ENCODE data around the gene STIM2.
"Not testable (repeated sequence)": the region's sequence is repeated elsewhere in the genome, so short reads cannot be mapped to it uniquely, and the experiment has no call there.

Gene STIM2

DNA sequence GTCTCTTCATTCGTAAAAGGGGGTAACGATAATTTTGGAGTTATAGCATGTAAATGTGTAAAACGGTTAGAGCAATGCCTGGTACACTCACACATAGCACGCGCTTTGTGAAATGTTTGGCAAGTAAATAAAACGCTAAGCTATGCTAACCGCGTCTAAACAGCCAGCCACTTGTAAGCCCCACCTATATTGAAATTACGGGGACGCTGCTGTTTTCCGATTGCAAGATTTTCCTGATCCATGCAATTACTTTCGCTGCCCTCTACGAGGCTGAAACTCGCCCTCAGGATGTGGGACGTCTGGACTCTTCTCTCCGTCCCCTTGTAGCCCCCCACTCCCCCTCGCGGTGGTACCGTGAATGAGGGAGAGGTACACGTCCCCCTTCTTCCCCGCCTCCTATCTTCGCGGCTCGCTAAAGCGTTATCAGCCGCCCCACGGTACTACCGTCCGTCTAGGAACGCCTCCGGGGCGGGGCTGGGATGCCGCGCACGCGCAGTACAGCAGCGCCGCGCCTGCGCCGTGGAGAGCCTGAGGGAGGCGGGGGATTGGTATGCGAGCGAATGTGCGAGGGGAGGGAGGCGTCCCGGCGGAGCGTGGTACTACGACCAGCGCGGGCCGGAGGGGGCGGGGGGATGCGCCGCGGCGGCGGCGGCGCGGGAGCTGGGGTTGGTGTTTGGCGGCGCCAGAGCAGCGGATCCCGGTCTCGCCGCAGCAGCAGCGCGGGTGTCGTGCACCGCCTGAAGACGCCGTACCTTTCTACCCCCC is at the start of gene STIM2:
Gene STIM2 (plus strand): TSS at position 685 of the 765 bp plus-strand sequence.
- DNase-seq: peak; percentile 96

DNA sequence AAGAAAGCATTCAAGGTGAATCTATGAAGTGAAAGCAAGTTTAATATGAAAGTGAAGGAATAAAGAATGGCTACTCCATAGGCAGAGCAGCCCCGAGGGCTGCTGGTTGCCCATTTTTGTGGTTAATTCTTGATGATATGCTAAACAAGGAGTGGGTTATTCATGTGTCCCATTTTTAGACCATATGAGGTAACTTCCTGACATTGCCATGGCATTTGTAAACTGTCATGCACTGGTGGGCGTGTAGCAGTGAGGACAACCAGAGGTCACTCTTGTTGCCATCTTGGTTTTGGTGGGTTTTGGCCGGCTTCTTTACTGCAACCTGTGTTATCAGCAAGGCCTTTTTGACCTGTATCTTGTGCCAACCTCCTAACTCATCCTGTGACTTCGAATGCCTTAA is 49.1 kb upstream of the STIM2 start:
- DNase-seq: not testable (repeated sequence)

DNA sequence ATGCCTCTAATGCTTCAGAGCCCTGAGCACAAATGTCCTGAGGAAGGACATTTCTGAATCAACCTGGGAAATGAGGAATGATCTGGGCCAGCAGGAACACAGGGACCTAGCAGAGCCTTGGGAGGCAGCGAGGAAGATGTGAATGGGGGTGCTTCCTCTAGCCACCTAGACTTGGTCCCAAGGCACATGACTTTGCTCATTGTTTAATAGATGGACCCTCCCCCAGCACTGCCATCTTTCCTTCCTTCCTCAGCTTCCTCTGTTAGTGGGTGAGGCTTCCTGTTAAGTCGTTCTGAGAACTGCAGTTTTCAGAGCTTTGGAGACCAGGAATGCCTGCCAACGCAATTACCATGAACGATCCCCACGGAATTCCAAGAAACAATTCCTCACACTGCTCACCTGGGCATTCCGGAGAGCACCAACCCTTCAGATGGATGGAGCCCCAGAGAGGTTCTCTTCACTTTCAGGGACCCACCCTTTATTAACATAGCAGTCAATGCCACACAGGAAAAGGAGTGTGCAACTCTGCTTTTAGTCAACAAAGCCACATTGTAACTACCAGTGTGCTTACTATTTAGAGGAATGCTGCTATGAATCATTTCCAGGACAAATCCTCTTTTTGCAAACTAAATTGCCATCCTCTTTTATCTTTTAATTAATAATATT is 48.5 kb upstream of the STIM2 start:
- DNase-seq: no peak

DNA sequence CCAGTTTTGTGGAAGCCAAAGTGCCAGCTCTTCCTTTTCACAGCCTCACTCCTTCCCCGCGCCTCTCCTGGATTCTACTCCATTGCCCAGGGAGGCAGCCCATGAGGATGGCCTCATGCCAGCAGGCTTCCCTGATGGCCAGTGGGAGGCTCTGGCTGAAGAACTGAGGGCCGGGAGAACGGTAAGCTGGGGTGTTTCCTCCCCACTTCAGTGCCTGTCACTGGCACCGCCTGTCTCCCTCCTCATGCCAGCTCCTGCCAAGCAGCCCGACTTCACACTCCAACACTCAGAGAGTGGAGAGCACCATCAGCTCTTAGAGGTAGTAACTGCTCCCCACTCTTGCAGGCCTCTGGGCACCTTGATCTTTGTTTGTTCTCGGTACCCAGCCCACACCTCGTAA is 46.9 kb upstream of the STIM2 start:
- DNase-seq: no peak

DNA sequence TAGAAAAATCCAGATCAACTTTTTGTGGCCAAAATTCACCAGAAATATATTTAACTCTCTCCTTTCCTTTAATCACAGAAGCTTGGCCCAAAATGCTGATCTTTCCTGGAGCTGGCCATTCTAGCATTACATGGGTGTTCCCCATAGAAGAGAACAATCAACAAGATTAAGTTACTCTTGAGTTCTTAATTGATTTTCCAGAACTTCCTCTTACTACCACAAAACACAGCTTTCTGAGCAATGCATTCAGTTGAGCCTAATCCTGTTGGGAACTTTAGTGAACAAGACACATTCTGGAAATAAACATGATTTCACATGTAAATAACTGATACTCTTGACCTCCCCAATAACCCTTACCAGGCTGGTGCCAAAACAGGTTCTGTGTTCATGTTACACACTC is 45.4 kb upstream of the STIM2 start:
- DNase-seq: no peak

DNA sequence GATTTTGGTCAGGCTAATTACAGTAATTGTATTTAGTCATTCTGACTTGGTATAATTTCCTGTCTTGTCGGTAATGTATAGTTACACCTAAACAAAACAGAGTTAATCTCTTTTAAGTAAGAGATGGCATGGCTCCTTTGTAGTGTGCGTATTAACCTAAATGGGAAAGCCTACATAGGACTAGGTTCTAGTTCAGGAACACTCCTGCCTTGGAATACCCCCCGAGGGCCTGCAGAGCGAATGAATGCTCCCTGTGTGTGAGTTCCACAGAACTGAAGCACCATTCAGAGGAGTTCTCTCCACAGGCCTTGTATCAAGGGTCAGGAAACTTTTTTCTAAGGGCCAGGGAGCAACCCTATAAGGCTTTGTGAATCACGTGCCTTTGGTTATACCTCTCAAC is 44.9 kb upstream of the STIM2 start:
- no peak for DNase-seq

DNA sequence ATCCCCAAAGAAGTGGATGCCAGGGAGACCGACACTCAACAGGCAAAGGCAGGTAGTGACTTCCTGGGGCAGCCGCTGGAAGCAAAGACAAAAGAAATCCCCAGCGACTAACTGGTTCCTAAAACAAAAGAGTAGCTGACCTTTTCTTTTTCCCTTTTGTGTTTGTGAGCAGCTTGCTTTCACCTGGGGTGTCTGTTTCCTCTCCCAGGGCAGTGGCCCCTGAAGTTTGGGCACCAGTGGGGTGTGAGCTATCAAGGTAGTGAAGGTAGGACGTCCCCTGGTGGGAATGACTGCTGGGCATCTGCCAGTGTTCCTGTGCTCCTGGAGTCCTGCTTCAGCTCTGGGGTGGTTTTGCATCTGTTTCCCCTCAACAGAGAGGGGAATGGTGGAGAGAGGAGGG is 41.6 kb upstream of the STIM2 start:
- DNase-seq: no peak

DNA sequence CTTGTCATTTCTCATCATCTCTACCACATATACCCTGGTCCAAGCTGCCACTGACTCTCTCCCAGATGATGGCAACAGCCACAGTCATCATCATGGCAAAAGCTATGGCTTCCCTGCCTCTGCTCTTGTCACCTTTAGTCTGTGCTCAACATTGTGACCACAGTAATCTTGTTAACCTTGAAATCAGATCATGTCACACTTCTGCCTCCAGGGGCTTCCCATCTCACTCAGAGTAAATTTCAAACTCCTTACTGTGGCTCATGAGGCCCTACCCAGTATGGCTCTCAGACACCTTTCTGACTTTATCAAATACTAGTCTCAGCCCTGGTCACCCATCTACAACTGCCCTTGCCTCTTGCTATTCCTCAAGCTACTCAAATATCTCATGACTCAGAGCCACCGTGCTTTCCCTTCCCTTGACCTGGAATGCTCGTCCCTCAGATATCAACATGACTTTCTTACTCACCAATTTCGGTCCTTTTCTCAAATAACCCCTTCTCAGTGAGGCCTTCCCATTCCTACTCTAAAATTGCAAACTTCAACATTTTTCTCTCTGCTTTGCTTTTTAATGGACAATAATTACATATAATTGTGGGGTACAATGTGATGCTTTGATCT is 41.1 kb upstream of the STIM2 start:
- DNase-seq: no peak

DNA sequence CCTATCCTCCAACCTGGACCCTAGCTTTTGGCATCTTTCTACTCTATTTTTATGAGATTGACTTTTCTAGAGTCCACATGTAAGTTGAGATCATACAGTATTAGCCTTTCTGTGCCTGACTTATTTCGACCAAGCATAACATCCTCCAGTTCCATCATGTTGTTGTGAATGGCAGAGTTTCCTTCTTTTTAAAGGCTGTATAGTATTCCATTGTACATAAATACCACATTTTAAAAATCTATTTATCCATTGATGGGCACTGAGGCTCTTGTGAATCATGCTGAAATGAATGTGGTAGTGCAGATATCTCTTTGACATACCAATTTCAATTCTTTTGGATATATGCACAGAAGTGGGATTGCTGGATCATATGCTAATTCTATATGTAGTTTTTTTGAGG is 40.3 kb upstream of the STIM2 start:
- no peak for DNase-seq

DNA sequence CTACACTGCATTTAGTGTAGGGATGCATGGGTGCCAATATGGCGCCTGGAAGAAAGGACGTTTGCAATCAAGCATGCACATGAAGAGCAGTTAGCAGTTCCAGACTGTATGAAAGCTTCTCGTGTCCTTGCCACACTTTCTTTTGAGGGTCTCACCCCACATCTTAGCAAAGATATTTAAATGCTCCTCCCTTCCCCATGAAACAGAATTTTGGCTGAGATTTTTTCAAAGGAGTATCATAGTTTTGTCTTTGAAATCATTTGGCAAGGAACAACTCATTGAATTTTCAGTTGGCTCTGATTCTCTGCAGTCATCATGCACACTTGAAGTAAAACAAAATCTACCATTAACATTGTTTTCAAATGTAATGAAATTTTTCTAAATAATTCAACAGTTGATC is 39.6 kb upstream of the STIM2 start:
- no peak for DNase-seq

DNA sequence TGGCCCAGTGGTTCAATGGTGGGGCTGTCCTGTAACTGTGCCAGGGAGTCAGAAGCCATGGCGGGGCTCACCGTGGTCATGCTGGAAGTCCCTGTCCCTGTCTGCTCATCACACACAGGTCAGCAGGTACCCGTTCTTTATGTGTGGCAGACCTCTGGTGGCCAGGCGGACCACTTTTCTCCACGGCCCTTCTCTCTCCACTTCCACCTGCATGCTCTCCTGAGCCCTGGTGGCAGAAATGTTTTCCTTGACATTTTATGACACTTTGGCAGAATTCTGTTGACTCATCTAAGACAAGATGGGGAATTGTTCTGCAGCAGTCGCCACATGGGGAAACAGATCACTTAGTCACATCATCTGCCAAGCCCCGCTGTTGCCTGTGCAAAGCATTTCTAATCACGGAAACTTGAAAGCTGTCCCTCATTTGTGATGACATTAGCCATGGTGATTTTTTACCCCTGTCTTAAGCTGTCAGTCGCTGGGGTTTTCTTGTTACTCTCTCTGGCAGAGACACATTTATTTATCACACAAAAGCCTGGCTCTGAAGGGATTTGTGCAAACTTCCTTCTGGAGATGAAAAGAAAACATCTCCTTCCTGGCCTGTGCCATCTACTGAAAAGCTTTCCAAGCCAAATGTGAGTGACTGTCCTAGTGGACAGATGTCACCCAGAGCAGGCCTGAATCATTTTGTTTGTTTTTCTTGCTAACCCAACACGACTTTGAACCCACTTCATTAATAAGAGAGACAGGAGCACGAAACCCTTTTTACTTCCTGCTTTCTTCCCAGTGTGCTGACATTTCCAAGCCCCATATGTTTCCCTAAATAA is 38.8 kb upstream of the STIM2 start:
- DNase-seq: no peak

DNA sequence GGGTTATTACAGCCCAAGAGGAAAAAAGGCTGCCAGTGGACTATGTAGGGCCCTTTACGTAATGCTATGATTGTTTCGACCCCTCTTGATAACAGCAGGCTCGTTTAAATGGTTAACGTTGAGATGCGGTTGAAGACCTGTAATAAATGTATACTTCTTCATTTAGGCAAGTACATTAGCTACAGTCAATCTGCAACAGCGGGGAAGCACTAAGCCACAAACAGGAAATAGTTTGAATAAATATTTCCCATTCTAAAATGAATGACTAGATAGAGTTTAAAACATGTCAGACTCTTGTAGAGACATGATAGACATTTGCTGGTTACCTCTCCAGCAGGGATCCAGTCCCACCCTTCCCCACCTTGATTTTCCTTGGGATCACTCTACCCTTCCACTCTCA is 38.1 kb upstream of the STIM2 start:
- peak; percentile 30 for DNase-seq

DNA sequence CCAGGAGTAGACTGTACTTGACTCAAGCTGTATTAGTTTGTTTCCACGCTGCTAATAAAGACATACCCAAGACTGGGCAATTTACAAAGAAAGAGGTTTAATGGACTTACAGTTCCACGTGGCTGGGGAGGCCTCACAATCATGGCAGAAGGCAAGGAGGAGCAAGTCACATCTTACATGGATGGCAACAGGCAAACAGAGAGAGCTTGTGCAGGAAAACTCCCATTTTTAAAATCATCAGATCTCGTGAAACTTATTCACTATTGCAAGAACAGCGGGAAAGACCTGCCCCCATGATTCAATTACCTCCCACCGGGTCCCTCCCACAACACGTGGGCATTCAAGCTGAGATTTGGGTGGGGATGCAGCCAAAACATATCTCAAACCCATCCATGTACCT is 37.7 kb upstream of the STIM2 start:
- DNase-seq: not testable (repeated sequence)

DNA sequence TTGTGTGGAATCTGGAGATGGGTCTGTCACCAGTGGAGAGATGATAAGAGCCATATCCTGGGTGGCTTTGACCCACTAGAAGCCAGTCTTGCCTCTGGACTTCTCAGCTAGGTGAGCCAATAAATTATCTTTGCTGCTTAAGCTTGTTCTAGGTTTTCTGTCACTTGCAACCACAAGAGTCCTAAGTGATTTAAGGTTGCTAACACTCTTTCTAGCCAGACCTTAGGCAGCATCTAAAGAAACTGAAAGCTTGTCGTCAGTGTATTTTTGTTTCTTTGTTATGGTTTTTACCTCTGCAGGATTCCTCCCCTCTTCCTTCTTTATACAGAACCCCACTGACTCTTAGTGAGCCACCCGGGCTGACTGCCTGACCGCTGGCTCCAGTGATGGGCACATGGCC is 37.1 kb upstream of the STIM2 start:
- DNase-seq: no peak

DNA sequence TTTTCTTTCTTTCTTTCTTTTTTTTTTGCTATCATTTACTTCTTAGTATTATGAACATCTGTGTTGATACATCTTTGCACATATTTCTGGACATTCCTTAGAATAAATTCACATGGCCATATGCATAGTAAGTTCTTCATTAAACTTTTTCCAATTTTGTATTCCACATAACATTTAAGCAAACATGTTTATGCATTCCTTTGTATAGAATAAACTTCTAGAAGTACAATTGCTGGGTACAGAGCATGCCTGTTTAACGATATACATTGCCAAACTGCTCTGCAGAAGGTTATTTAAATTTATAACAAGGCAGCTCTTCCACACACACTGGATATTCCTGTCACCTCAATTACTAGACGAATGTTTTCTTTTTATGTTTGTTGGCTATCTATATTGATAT is 36.0 kb upstream of the STIM2 start:
- no peak for DNase-seq

DNA sequence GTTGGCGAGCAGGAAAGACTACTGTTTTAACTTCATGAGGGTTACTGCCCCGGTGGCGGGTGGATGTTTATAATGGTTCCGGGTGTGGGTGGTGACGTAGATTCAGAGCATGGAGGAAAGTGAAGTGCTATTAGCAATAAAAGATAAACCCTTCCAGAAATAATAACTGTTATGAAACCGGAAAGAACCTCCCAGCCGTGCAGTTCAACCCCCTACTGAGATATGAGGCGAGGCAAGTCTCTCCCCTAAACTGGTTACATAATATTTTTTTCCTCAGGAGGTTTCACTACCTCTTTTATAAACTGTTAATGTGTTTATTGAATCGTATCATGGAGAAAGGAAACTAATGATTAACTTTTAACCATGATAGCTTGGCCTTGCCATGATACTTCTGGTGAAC is 33.9 kb upstream of the STIM2 start:
- peak; percentile 14 for DNase-seq

DNA sequence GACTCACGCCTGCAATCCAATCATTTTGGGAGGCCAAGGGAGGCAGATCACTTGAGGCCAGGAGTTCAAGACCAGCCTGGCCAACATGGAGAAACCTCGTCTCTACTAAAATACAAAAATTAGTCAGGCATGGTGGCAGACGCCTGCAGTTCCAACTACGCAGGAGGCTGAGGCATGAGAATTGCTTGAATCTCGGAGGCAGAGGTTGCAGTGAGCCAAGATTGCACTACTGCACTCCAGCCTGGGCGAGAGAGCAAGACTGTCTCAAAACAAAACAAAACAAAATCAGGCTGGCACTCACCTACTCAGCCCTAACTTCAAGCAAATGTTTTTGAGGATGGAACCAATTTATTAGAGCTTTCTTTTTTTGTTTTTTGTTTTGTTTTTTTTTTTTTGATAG is 33.3 kb upstream of the STIM2 start:
- not testable (repeated sequence) for DNase-seq

DNA sequence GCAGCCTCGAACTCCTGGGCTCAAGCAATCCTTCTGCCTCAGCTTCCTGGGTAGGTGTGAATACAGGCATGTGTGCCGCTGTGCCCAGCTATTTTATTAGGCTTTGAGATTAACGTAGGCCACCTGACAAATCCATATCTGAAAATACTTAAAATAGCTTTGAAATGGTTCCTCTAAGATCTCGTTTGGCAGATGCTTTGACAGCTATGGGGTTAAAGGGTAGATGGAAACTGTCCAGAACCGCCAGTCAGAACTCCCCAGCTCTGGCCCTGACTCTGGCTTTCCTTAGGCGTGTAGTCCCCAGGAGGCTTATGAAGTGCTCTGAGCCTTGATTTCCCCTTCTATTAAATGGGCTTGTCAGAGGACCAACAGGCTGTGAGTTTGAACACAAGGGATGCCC is 32.8 kb upstream of the STIM2 start:
- DNase-seq: no peak

DNA sequence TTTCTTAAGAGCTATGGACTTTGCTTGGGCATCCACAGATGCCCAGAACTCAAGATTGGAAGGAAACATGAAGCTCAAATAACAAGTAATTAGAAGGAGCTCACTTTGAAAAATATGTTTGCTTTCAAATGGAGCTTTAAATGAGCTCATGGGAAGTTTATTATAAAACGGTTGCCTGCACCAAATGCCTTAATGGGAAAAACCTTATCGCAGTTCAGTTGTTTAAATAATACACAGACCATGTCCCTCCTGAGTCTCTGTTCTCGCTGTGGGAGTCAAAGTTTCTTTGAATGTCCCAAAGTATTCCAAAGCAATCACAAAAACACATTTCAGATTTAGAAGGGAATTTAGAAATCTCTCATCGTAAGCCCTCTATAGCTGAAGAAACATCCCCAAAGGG is 31.6 kb upstream of the STIM2 start:
- DNase-seq: no peak

DNA sequence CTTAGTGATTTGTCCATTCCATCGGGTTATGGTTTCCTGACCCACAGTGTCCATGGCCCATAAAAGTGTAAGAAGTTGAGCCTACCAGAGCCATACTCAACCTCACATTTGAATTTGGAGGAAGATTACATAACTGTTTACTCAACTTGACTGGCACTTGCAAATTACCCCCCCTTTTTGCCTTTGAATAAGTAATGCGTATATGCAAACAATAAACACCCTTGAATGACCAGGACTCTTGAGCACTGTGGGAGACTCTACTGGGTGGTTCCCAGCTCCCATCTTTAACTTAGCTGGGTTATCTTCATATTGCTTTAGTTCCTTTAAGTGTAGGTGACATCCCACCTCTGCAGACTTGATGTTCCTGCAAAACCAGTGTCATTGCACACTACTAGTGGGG is 30.6 kb upstream of the STIM2 start:
- no peak for DNase-seq

DNA sequence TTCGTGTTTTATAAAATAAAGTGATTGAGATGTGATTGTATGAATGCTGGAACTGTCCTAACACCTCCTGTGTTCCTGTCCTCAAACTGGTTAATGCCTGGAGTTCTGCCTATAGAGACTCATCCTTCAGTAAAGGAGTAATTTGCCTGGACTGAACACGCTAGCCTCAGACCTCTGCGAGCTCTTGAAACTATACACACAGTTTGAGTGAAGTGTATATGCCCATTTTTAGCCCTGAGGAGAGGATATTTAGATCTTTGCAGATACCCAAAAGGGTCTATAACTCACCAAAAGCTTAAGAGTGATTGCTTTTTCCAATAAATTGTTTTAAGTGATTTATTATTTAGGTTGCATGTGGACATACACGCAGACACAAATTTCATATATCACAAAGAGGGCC is 29.9 kb upstream of the STIM2 start:
- no peak for DNase-seq

DNA sequence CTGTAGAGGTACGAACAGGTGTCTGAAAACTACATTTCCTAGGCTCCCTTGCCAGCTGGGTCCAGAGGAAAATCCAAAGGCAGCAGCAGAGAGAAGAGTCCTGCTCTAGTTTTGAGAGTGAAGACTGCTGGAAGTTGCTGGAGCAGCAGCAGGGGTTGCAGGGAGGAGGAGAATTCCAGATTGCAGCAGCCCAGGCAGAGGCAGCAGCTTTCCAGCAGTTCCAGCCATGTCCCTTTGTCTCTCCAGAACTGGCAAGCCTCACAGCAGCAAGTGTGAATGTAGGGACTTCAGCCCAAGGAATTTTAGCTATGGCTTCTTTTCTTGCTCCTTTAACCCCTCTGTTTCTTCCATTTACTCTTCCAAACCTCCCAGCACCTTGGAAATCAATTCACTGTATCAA is 24.1 kb upstream of the STIM2 start:
- no peak for DNase-seq
